ENCODE results near the gene PDGFC.

Gene PDGFC

DNA sequence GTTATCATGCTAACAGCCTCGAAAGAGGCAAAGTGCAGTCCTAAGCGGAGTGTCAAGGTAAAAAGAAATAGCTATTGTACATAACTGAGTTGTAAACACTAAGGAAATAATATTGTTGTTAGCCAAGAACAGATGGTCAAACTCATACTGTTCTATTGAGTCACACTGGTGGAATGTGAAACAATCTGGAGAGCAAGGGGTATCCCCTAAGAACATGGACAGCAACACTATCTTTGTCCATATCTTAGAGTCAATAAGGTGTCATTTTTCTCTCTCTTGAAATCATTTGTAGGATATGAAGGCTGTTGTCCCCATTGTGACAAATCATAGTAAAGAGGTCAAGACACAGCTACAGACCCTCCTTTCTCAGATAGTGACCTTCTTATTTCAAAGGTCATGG, 4.5 kb upstream of the PDGFC start:
- H3K4me3 ChIP-seq (ENCODE audit: low read depth, low read length), result no peak overlapping the region
- no peak for DNase-seq (ENCODE audit: low read depth)
- TF ChIP-seq CTCF (IDR thresholded peaks at IDR 0.05; ENCODE audit: low read depth, low read length, missing control alignments), result no peak

DNA sequence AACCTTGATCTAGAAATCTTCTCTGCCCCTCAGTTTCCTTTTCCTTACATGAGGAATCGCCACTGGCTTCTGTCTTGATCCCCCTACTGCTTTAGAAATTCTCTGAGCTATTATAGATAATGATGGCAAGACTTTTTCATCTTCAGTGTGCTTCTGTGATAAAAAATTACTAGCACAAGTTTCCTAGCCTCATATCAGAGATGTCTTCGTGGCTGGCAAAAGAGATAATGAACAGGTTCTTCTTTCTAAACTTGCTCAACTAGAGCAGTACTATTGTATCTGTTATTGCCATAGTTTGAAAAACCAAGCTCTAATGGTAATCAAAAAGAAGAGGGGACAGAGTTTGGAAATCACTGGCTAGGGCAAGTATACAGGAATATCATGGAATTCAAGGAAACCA, 4.1 kb upstream of the PDGFC start:
- DNase-seq (ENCODE audit: low read depth), result no peak
- no peak overlapping the region for H3K4me3 ChIP-seq (ENCODE audit: low read depth, low read length)

DNA sequence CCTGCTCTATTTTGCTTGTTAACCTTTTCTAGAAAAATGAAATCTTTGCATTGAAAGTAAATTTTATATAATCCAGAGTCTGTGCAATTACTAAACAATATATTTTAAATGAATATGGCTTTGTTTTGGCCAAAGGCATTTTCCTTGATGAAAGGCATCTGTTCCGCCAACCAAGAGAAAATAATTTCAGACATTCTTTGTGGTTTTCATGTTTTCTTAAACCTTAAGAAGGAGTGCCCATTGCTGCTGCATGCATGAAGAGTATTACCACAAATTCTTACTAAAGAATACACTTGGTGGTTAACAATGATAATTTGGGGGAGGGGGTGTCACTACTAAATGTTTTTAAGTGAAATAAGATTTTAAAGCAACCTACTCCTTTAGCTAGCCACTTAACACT, 2.7 kb upstream of the PDGFC start:
- TF ChIP-seq CTCF (IDR thresholded peaks at IDR 0.05; ENCODE audit: low read depth, low read length, missing control alignments), result no peak
- no peak overlapping the region for H3K4me3 ChIP-seq (ENCODE audit: low read depth, low read length)
- no peak for DNase-seq (ENCODE audit: low read depth)

More for the DNA sequence above, 4.1 kb upstream of the PDGFC start:
- TF ChIP-seq CTCF (IDR thresholded peaks at IDR 0.05; ENCODE audit: low read depth, low read length, missing control alignments), result no peak

GRCh38 chr4:156972379-156973015, 898 bp upstream of the PDGFC start:
- no peak for TF ChIP-seq CTCF (IDR thresholded peaks at IDR 0.05; ENCODE audit: low read depth, low read length, missing control alignments)
- no peak overlapping the region for H3K4me3 ChIP-seq (ENCODE audit: low read depth, low read length)
- DNase-seq (ENCODE audit: low read depth), result no peak

- DNase-seq (ENCODE audit: low read depth), result no peak
- H3K4me3 ChIP-seq (ENCODE audit: low read depth, low read length), result no peak overlapping the region
- no peak for TF ChIP-seq CTCF (IDR thresholded peaks at IDR 0.05; ENCODE audit: low read depth, low read length, missing control alignments)
Measured at GRCh38 chr4:156971165-156971675, 379 bp downstream of the PDGFC start.

DNA sequence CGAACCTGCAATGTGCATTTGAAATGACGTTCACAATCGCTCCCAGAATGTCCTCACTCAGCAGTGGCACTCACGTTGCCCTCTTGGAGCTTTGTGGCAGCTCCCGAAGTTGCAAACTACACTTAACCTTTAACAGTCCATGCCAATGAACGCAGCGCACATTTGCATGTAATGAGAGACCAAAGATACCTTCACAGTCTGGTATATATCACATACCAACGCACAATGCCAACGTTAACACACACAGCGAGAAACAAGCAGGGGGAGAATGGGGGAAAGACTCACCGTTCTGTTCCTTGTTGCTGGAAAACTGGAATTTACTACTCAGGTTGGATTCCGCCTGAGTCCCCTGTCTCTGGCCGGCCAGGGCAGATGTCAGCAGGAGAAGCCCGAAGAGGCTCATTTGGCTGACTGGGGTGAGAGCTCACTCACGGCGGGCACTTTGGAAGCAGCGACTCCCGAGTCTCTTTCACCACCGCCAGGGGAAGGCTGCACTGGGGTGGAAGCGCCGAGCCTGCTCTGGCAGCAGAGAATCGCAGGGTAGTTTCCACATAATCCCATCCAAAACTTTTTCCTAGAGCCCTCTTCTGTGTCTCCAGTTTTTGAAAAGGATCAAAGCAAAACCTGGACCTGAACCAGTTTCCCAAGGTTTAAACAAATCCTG, 966 bp downstream of the PDGFC start:
- H3K4me3 ChIP-seq (ENCODE audit: low read depth, low read length), result no peak overlapping the region
- no peak for DNase-seq (ENCODE audit: low read depth)
- no peak for TF ChIP-seq CTCF (IDR thresholded peaks at IDR 0.05; ENCODE audit: low read depth, low read length, missing control alignments)

DNA sequence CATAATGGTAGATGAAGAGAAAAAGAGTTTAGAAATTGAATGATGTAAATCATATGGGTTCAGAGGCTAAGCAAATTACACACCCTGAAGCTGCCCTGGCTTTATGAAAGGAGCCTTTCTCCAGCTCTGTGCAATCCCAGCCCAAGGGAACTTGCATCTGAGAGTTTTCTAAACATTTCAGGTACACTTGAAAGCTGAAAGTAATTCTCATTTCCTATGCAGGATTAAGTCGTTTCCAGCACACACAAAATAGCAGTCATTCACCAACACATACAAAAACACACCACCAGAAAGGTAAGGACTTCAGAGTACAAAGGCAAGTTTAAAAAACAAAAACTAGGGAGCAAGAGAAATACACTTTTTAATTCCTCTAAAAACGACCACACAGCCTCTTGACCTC, 1.7 kb downstream of the PDGFC start:
- no peak for TF ChIP-seq CTCF (IDR thresholded peaks at IDR 0.05; ENCODE audit: low read depth, low read length, missing control alignments)
- DNase-seq (ENCODE audit: low read depth), result no peak
- no peak overlapping the region for H3K4me3 ChIP-seq (ENCODE audit: low read depth, low read length)

Data from GM12864 (cell line).